GM12878 (cell line): ENCODE measurements around the gene ARHGAP12. TPM values are rescaled to one million over a fixed set of nuclear protein-coding genes. Genes with fewer than 3 reads are reported as not detected.

Experiments
- ATAC-seq: fragments of 200-7000 bp; cut with Tn5 transposase; 3 replicates; pipeline ENCODE4 v1.9.1; 2020; ENCODE audit warnings: mild to moderate bottlenecking, moderate library complexity
- BruUV-seq: library from RNA; stranded (reverse); fragments of 400-500 nt; replicated peaks from 2 replicates; lab custom pipeline; 2021; lab: Mats Ljungman, UMichigan
- CTCF ChIA-PET: fragments of 300-600 bp; sonication (Branson Sonifier 250); formaldehyde crosslinking; extraction: SDS; loops from one replicate; lab custom pipeline; 2021; ENCODE audit warnings: inconsistent platforms; lab: Yijun Ruan, JAX
- POLR2A ChIA-PET: fragments of 350-600 bp; formaldehyde crosslinking; extraction: SDS; loops from one replicate; lab custom pipeline; 2021; ENCODE audit warnings: inconsistent platforms; lab: Charles Lee
- RAD21 ChIA-PET: fragments of 300-600 bp; sonication (Branson Sonifier 250); formaldehyde crosslinking; loops from one replicate; lab custom pipeline; 2023; ENCODE audit warnings: antibody characterized with exemption; ENCODE audit not compliant: unreplicated experiment; lab: Charles Lee
- SMC1A ChIA-PET: fragments of 300-600 bp; sonication (Branson Sonifier 250); formaldehyde crosslinking; loops from one replicate; lab custom pipeline; 2023; ENCODE audit not compliant: unreplicated experiment, uncharacterized antibody; lab: Charles Lee
- DNase-seq: peaks from one replicate; pipeline ENCODE4 v3.0.0-alpha.2; 2011; ENCODE audit warnings: low read depth, low spot score
- FAIRE-seq: peaks from 3 replicates; lab custom pipeline; 2011; peaks lifted over from hg19 to GRCh38; lab: Jason Lieb, UNC
- H2AFZ ChIP-seq: 2 replicates; pipeline ENCODE4 v1.6.0; 2011; ENCODE audit warnings: low read depth, low read length, control low read depth; ENCODE audit not compliant: control insufficient read depth
- H3K27ac ChIP-seq: 2 replicates; pipeline ENCODE4 v1.5.1; 2011; ENCODE audit warnings: control low read depth; ENCODE audit not compliant: control insufficient read depth, insufficient read depth
- H3K27me3 ChIP-seq, 2 experiments: replicated peaks in 1 of 2; 2 replicates each; pipeline versions ENCODE4 v1.6.0 to v1.6.1; 2011; ENCODE audit warnings: low read length in 1 of 2; ENCODE audit not compliant: control insufficient read depth in 2 of 2, insufficient read depth in 2 of 2
- H3K36me3 ChIP-seq, 2 experiments: 2 replicates each; pipeline ENCODE4 v1.5.1; 2011; ENCODE audit warnings: low read length in 1 of 2; ENCODE audit not compliant: control insufficient read depth in 2 of 2, insufficient read depth in 2 of 2
- H3K4me1 ChIP-seq: 2 replicates; pipeline ENCODE4 v1.6.1; 2011; ENCODE audit warnings: mild to moderate bottlenecking, low read length, moderate library complexity, mixed read lengths; ENCODE audit not compliant: control insufficient read depth, insufficient read depth
- H3K4me2 ChIP-seq: 2 replicates; pipeline ENCODE4 v1.6.0; 2011; ENCODE audit warnings: control low read depth; ENCODE audit not compliant: control insufficient read depth, insufficient read depth
- H3K4me3 ChIP-seq: fragments of 200-600 bp; sonication (generic); 2 replicates; pipeline ENCODE4 v1.5.1; 2016
- H3K79me2 ChIP-seq: 2 replicates; pipeline ENCODE4 v1.6.0; 2011; ENCODE audit warnings: low read length; ENCODE audit not compliant: control insufficient read depth, insufficient read depth
- H3K9ac ChIP-seq: 2 replicates; pipeline ENCODE4 v1.8.0; 2011; ENCODE audit warnings: low read length, control low read depth, mixed read lengths; ENCODE audit not compliant: control insufficient read depth, insufficient read depth
- H3K9me3 ChIP-seq: replicated peaks from 3 replicates; pipeline ENCODE4 v1.5.1; 2011; ENCODE audit warnings: mild to moderate bottlenecking, low read length; ENCODE audit not compliant: control insufficient read depth, insufficient read depth
- H4K20me1 ChIP-seq: 2 replicates; pipeline ENCODE4 v1.6.0; 2011; ENCODE audit not compliant: control insufficient read depth, insufficient read depth
- CBFB ChIP-seq: IDR thresholded peaks from 2 replicates; pipeline ENCODE4 v1.6.1; 2016; ENCODE audit warnings: antibody characterized with exemption, low read depth
- GABPA ChIP-seq: IDR thresholded peaks from 2 replicates; pipeline ENCODE4 v1.6.1; 2014; ENCODE audit warnings: antibody characterized with exemption, low read depth, mild to moderate bottlenecking, inconsistent platforms
- HCFC1 ChIP-seq: fragments of 150-350 bp; IDR thresholded peaks from 2 replicates; pipeline ENCODE4 v1.6.1; 2014; ENCODE audit warnings: low read length
- IKZF2 ChIP-seq, 2 experiments: fragments of 450-650 bp; IDR thresholded peaks; 2 replicates each; pipeline ENCODE4 v1.6.1; 2017; ENCODE audit warnings: mild to moderate bottlenecking in 2 of 2, moderate library complexity in 2 of 2
- KAT2A ChIP-seq: conservative IDR thresholded peaks from 2 replicates; pipeline ENCODE4 v1.6.1; 2011; ENCODE audit warnings: low read depth, low read length; ENCODE audit not compliant: control insufficient read depth
- NFIC ChIP-seq: IDR thresholded peaks from 2 replicates; pipeline ENCODE4 v1.6.1; 2012; ENCODE audit warnings: low read depth, mild to moderate bottlenecking, inconsistent platforms, low read length, moderate library complexity
- SPI1 ChIP-seq: IDR thresholded peaks from 2 replicates; pipeline ENCODE4 v1.6.1; 2011; ENCODE audit warnings: low read depth, mild to moderate bottlenecking, low read length, moderate library complexity, borderline replicate concordance; ENCODE audit not compliant: insufficient read depth
- SUZ12 ChIP-seq: fragments of 200-600 bp; sonication (generic); IDR thresholded peaks from one replicate; pipeline ENCODE4 v1.6.1; 2018; ENCODE audit warnings: antibody characterized with exemption, mild to moderate bottlenecking; ENCODE audit not compliant: unreplicated experiment
- TBL1XR1 ChIP-seq: IDR thresholded peaks from 2 replicates; pipeline ENCODE4 v1.6.1; 2012; ENCODE audit warnings: low read depth, low read length, improper control_type of control experiment
- ZNF217 ChIP-seq: fragments of 450-650 bp; IDR thresholded peaks from 2 replicates; pipeline ENCODE4 v1.6.1; 2017; ENCODE audit warnings: antibody characterized with exemption, mild to moderate bottlenecking
- ZNF274 ChIP-seq: IDR thresholded peaks from one replicate; pipeline ENCODE4 v1.8.0; 2011; ENCODE audit not compliant: insufficient read length, insufficient read depth
- in situ Hi-C: fragments of 300-500 bp; cut with MboI; formaldehyde crosslinking; loops from 9 replicates; pipeline ENCODE4 v1.14.3; 2018; ENCODE audit warnings: mixed read lengths
- intact Hi-C: fragments of 100-400 bp; cut with micrococcal nuclease; formaldehyde crosslinking; loops from one replicate; pipeline ENCODE4 v1.14.2; 2022; ENCODE audit not compliant: unreplicated experiment
- polyA plus RNA-seq, 11 experiments: library from polyadenylated mRNA; depleted of rRNA in 4 of 11; unstranded in 6 of 11; stranded (reverse) in 5 of 11; fragments of >200 nt; fragmentation: Nextera tagmentation in 4 of 11; fragmentation: Illumina TruSeq in 1 of 11; extraction: Ambion mirVana in 4 of 11; extraction: Trizol in 1 of 11; gene quantifications; 1 replicate in 1 of 11; 2 replicates in 10 of 11; pipeline versions ENCODE4 v1.2.1 to v1.2.3, GENCODE V29; 2011 to 2016; ENCODE audit warnings: inconsistent platforms in 2 of 11, missing spikeins in 2 of 11, low read depth in 1 of 11
- total RNA-seq, 4 experiments: library from RNA; depleted of rRNA in 3 of 4; stranded (reverse); fragments of >200 nt in 3 of 4; fragmentation: Illumina TruSeq in 1 of 4; extraction: Trizol in 1 of 4; gene quantifications; 2 replicates each; pipeline versions ENCODE4 v1.2.1 to v1.2.3, GENCODE V29; 2013 to 2021
- TF ChIP-seq, protein P1 (sequence below): fragments of 450-650 bp; IDR thresholded peaks from 2 replicates; pipeline ENCODE4 v1.6.1; 2016; ENCODE audit warnings: mild to moderate bottlenecking
- TF ChIP-seq, protein P2 (sequence below): IDR thresholded peaks from 2 replicates; pipeline ENCODE4 v1.6.1; 2011; ENCODE audit warnings: mild to moderate bottlenecking, low read depth, low read length, moderate library complexity; ENCODE audit not compliant: insufficient replicate concordance
- TF ChIP-seq, protein P3 (sequence below): IDR thresholded peaks from 2 replicates; pipeline ENCODE4 v1.6.1; 2011; ENCODE audit warnings: borderline replicate concordance, low read depth, mild to moderate bottlenecking, moderate library complexity, mixed read lengths, low read length; ENCODE audit not compliant: insufficient read depth; ENCODE audit errors: extremely low read length
- TF ChIP-seq, protein P4 (sequence below): IDR thresholded peaks from 2 replicates; pipeline ENCODE4 v1.6.1; 2011; ENCODE audit warnings: low read depth, low read length, improper control_type of control experiment, borderline replicate concordance
- TF ChIP-seq, protein P5 (sequence below): fragments of 450-650 bp; IDR thresholded peaks from 2 replicates; pipeline ENCODE4 v1.6.1; 2016; ENCODE audit warnings: mild to moderate bottlenecking

ARHGAP12 gene
- total and polyA plus RNA-seq, 10 of the 15 experiments (the other 5 are each of a cell fraction or from before 2014, with no cell fraction given), result 5.4 to 15.6 (median 8.5) TPM

DNA sequence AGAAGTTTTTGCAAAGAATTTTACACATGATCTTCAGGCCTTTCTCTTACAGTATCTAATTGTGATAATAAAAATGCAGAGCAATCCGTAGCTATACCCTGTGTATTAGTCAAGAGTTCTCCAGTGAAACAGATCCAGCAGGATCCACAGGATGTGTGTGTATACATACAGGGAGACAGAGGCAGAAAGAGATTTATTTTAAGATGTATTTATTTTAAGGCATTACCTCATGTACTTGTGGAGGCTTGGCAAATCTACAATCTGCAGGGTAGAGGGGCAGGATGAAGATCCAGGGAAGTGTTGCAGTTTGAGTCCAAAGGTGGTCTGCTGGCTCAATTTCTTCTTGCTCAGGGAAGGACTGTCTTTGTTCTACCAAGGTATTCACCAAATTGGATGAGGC lies 41.7 kb downstream of the ARHGAP12 start (continued):
- TF ChIP-seq, protein P1, sequence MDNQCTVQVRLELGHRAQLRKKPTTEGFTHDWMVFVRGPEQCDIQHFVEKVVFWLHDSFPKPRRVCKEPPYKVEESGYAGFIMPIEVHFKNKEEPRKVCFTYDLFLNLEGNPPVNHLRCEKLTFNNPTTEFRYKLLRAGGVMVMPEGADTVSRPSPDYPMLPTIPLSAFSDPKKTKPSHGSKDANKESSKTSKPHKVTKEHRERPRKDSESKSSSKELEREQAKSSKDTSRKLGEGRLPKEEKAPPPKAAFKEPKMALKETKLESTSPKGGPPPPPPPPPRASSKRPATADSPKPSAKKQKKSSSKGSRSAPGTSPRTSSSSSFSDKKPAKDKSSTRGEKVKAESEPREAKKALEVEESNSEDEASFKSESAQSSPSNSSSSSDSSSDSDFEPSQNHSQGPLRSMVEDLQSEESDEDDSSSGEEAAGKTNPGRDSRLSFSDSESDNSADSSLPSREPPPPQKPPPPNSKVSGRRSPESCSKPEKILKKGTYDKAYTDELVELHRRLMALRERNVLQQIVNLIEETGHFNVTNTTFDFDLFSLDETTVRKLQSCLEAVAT, result no peak
- TF ChIP-seq ZNF274 (no peak), ZNF217 (no peak), SPI1 (no peak), KAT2A (no peak), TBL1XR1 (no peak), HCFC1 (no peak), IKZF2 (IDR thresholded peaks at IDR 0.05) (no peak)

DNA sequence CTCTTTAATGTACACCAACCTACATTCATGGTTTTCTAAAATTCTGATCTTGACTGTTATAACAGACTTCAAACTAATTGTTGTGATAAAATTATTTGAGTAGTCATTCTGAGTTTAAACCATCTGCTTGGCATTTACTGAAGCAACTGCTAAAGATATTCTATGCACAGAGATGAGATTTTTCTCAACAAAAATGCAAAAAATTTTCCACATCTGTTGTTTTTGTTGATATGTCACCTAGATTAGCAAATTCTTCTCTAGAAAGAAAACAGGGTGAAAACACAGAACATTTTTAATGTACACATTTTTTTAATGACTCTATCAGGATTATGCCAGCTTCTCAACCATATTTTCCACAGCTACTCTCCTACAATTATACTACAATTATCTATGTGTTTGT lies 42.7 kb downstream of the ARHGAP12 start:
- POLR2A ChIA-PET, result interaction anchor here (0.7 kb wide), 1 partner anchor 1457 kb away, joined by 3 read pairs; no protein-coding TSS in a partner anchor
- Histone ChIP-seq H4K20me1 (no peaks in the 10 kb centered on the region), H3K36me3 (no peaks in the 10 kb centered on the region), H3K79me2 (no peaks in the 10 kb centered on the region; the same call in 1 of the 2 replicates), H3K9me3 (no peaks in the 10 kb centered on the region), H2AFZ (no peak overlapping the region), H3K4me3 (no peak overlapping the region), H3K4me2 (no peak overlapping the region), H3K9ac (no peak overlapping the region), H3K27ac (no peak overlapping the region), H3K27me3 (no peaks in the 10 kb centered on the region), H3K4me1 (peaks cover 6% of the 10 kb centered on the region)
- FAIRE-seq, result no peak
- CTCF ChIA-PET, result interaction anchor here (0.5 to 1.4 kb wide), 2 partner anchors 24 to 155 kb away, joined by 3 read pairs; no protein-coding TSS in a partner anchor
- no peak for ATAC-seq
- no TSS peak for BruUV-seq
- no peak for DNase-seq
- SMC1A ChIA-PET, result no interaction called here
- intact Hi-C loops, result no loop called here
- RAD21 ChIA-PET, result interaction anchor here (0.6 kb wide), 1 partner anchor 40 kb away, joined by 3 read pairs; no protein-coding TSS in a partner anchor
- in situ Hi-C loops, result no loop called here
- TF ChIP-seq, protein P2, sequence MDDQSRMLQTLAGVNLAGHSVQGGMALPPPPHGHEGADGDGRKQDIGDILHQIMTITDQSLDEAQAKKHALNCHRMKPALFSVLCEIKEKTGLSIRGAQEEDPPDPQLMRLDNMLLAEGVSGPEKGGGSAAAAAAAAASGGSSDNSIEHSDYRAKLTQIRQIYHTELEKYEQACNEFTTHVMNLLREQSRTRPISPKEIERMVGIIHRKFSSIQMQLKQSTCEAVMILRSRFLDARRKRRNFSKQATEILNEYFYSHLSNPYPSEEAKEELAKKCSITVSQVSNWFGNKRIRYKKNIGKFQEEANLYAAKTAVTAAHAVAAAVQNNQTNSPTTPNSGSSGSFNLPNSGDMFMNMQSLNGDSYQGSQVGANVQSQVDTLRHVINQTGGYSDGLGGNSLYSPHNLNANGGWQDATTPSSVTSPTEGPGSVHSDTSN, result no peak
- TF ChIP-seq GABPA, result no peak
- TF ChIP-seq CBFB, result no peak
- no peak for TF ChIP-seq NFIC
- TF ChIP-seq, protein P3, sequence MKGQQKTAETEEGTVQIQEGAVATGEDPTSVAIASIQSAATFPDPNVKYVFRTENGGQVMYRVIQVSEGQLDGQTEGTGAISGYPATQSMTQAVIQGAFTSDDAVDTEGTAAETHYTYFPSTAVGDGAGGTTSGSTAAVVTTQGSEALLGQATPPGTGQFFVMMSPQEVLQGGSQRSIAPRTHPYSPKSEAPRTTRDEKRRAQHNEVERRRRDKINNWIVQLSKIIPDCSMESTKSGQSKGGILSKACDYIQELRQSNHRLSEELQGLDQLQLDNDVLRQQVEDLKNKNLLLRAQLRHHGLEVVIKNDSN, result no peak
- no peak for TF ChIP-seq SUZ12
- TF ChIP-seq, protein P4, sequence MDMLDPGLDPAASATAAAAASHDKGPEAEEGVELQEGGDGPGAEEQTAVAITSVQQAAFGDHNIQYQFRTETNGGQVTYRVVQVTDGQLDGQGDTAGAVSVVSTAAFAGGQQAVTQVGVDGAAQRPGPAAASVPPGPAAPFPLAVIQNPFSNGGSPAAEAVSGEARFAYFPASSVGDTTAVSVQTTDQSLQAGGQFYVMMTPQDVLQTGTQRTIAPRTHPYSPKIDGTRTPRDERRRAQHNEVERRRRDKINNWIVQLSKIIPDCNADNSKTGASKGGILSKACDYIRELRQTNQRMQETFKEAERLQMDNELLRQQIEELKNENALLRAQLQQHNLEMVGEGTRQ, result no peak
- no peak for TF ChIP-seq KAT2A
- TF ChIP-seq, protein P5, sequence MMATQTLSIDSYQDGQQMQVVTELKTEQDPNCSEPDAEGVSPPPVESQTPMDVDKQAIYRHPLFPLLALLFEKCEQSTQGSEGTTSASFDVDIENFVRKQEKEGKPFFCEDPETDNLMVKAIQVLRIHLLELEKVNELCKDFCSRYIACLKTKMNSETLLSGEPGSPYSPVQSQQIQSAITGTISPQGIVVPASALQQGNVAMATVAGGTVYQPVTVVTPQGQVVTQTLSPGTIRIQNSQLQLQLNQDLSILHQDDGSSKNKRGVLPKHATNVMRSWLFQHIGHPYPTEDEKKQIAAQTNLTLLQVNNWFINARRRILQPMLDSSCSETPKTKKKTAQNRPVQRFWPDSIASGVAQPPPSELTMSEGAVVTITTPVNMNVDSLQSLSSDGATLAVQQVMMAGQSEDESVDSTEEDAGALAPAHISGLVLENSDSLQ, result no peak
